ENCODE data around the gene WDR72. TPM values are rescaled to one million over a fixed set of nuclear protein-coding genes. Genes with fewer than 3 reads are reported as not detected.

Gene WDR72
- total and polyA plus RNA-seq, 4 experiments from 2014 or later = not detected

DNA sequence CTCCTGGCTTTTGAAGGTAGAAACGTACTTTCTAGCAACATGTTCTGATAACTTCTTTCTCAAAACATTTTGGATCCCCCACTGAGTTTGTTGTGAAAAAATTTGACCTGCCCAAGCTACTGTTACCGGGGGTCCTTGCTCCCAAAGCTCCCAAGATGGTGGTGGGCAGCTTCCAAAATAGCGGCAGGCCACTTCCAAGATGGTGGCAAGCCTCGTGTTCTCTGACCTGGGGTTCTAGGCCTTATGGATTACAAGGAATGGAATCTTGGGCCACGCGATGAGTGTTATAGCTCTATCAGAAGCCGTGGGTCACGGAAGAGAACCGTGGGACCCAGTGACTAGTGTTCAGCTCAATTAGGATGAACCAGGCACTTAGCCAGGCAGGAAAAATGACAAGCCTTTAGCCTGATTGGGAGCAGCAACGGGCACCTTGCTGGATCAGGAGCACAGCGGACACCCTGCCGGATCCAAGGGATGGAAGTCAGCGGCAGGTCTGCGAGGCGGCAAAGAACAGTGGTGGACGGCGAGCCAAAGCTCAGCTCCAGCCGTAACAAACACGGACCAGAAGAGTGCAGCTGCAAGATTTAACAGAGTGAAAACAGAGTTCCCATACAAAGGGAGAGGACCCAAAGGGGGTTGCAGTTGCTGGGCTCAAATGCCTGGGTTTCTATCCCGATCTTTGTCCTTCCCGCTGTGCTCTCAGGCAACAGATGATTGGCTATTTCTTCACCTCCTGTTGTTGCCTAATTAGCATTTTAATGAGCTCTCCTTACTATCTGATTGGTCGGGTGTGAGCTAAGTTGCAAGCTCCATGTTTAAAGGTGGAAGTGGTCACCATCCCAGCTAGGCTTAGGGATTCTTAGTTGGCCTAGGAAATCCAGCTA lies 133.3 kb downstream of the WDR72 start:
- ChIA-PET CTCF (ENCODE audit: partially characterized antibody) (no interaction called here), POLR2A (ENCODE audit: partially characterized antibody) (no interaction called here)
- Mint-ChIP-seq H3K27ac (no peak overlapping the region), H3K9me3 (peaks cover 0 to 6% (median under 1%) of the 10 kb centered on the region in 8 donors), H3K27me3 (peaks cover 0 to 2% of the 10 kb centered on the region in 2 donors), H3K36me3 (no peaks in the 10 kb centered on the region), H3K4me3 (no peak overlapping the region), H3K4me1 (no peaks in the 10 kb centered on the region)
- no peak overlapping the region for H3K27ac ChIP-seq (ENCODE audit: low read depth, low read length)
- no peaks in the 10 kb centered on the region for H3K9me3 ChIP-seq (ENCODE audit: control insufficient read depth in 1 of 2, low read length in 2 of 2)
- no peak overlapping the region for H3K4me3 ChIP-seq (ENCODE audit: low read length in 2 of 2)
- DNase-seq = no peak
- intact Hi-C loops (cut with micrococcal nuclease) = no loop called here
- H3K27me3 ChIP-seq (ENCODE audit: insufficient read depth, low read length) = no peaks in the 10 kb centered on the region
- H3K4me1 ChIP-seq (ENCODE audit: insufficient read depth, low read length) = no peaks in the 10 kb centered on the region
- H3K36me3 ChIP-seq (ENCODE audit: insufficient read depth, low read length) = no peaks in the 10 kb centered on the region

DNA sequence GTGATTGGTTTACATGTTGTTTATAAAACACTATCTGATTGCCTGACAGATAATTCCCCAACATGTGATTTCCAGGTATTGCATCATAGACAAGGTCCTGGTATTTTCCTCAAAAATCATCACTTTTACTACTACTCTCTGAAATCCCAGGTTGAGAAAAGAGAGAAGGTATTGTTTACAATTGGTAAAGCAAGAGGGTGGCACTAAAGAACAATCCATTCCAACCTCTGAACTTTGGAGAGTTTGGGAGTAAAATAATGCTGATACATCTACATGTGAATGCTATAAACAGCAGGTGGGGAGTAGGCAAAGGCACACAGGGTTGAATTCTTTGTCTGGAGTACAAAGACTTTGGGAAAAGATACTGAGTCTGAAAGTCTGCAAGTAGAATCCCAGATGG lies 134.2 kb downstream of the WDR72 start:
- H3K4me1 Mint-ChIP-seq = no peaks in the 10 kb centered on the region
- no peaks in the 10 kb centered on the region for H3K36me3 Mint-ChIP-seq
- H3K27ac Mint-ChIP-seq = no peak overlapping the region
- no peaks in the 10 kb centered on the region for H3K36me3 ChIP-seq (ENCODE audit: insufficient read depth, low read length)
- POLR2A ChIA-PET (ENCODE audit: partially characterized antibody) = no interaction called here
- CTCF ChIA-PET (ENCODE audit: partially characterized antibody) = no interaction called here
- no peak overlapping the region for H3K4me3 Mint-ChIP-seq
- no peaks in the 10 kb centered on the region for H3K9me3 ChIP-seq (ENCODE audit: control insufficient read depth in 1 of 2, low read length in 2 of 2)
- peaks cover 0 to 4% (median 0%) of the 10 kb centered on the region in 8 donors for H3K9me3 Mint-ChIP-seq
- H3K4me3 ChIP-seq (ENCODE audit: low read length in 2 of 2) = no peak overlapping the region
- H3K27me3 ChIP-seq (ENCODE audit: insufficient read depth, low read length) = no peaks in the 10 kb centered on the region
- H3K27ac ChIP-seq (ENCODE audit: low read depth, low read length) = no peak overlapping the region
- intact Hi-C loops (cut with micrococcal nuclease) = no loop called here
- no peaks in the 10 kb centered on the region for H3K4me1 ChIP-seq (ENCODE audit: insufficient read depth, low read length)
- no peak for DNase-seq
- peaks cover 0 to 2% of the 10 kb centered on the region in 2 donors for H3K27me3 Mint-ChIP-seq

DNA sequence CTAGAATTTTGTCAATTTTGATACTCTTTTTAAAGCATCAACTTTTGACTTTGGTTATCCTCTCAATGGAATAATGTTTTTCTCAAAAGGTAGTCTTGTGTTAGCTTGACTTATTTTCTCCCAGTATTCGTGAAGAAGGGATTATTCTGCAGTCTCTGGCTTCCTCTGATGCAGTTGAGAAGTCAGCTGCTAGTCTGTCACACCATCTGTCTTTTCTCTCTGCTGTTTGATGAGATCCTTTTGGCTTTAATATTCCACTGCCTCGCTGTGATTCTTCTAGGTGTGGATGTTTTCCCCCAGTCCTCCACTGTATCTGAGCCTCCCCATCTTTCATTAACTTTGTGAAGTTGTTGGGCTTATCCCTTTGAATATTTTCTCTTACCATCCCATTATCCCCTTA lies 141.0 kb downstream of the WDR72 start:
- Mint-ChIP-seq H3K27me3 (peaks cover 0 to 2% of the 10 kb centered on the region in 2 donors), H3K9me3 (peaks cover 0 to 4% (median under 1%) of the 10 kb centered on the region in 8 donors), H3K4me3 (no peak overlapping the region), H3K27ac (no peak overlapping the region), H3K4me1 (no peaks in the 10 kb centered on the region), H3K36me3 (no peaks in the 10 kb centered on the region)
- no peaks in the 10 kb centered on the region for H3K9me3 ChIP-seq (ENCODE audit: control insufficient read depth in 1 of 2, low read length in 2 of 2)
- ChIA-PET CTCF (ENCODE audit: partially characterized antibody) (no interaction called here), POLR2A (ENCODE audit: partially characterized antibody) (no interaction called here)
- no peak overlapping the region for H3K4me3 ChIP-seq (ENCODE audit: low read length in 2 of 2)
- H3K27me3 ChIP-seq (ENCODE audit: insufficient read depth, low read length) = no peaks in the 10 kb centered on the region
- DNase-seq = no peak
- H3K36me3 ChIP-seq (ENCODE audit: insufficient read depth, low read length) = no peaks in the 10 kb centered on the region
- intact Hi-C loops (cut with micrococcal nuclease) = no loop called here
- H3K4me1 ChIP-seq (ENCODE audit: insufficient read depth, low read length) = no peaks in the 10 kb centered on the region
- H3K27ac ChIP-seq (ENCODE audit: low read depth, low read length) = no peak overlapping the region

DNA sequence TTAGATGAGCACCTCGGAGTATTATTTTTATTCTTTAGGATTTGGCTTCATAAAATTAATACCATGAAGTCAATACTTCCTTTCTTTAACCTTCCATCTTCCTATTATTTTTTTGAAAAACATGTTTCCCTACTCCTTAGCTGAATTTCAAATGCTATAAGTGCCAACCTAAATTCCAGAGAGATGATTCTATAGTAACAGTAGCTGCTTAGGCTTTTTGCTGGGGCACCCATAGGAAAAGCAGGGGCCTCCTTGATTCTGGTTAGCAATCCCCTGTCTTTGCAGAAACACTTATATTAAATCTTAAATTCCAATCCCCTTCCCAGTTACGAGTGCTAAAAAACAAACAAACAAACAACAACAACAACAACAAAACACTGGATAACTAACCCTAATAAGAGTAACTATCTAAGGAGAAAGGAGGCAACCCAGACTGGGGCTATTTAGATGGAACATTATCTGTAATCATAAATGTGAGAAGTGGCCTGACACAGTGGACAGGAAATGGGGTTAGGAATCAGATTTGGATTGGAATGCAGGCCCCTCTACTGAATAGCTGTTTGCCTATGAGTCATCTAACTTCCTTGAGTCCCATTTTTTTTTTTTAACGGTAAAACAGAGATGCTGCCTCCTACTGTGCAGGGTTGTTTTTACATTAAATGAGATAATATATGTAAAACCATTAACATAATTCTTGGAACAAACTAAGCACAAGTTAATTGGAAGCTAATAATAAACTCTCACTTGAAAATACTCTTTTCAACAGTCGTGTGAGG lies 148.1 kb downstream of the WDR72 start:
- peaks cover 0 to 2% (median 0%) of the 10 kb centered on the region in 8 donors for H3K9me3 Mint-ChIP-seq
- ChIA-PET CTCF (ENCODE audit: partially characterized antibody) (no interaction called here), POLR2A (ENCODE audit: partially characterized antibody) (no interaction called here)
- Histone ChIP-seq H3K27ac (ENCODE audit: low read depth, low read length) (no peak overlapping the region), H3K4me3 (ENCODE audit: low read length in 2 of 2) (no peak overlapping the region), H3K4me1 (ENCODE audit: insufficient read depth, low read length) (no peaks in the 10 kb centered on the region), H3K27me3 (ENCODE audit: insufficient read depth, low read length) (no peaks in the 10 kb centered on the region), H3K9me3 (ENCODE audit: control insufficient read depth in 1 of 2, low read length in 2 of 2) (no peaks in the 10 kb centered on the region), H3K36me3 (ENCODE audit: insufficient read depth, low read length) (no peaks in the 10 kb centered on the region)
- no peaks in the 10 kb centered on the region for H3K4me1 Mint-ChIP-seq
- no peak for DNase-seq
- H3K27ac Mint-ChIP-seq = no peak overlapping the region
- H3K36me3 Mint-ChIP-seq = no peaks in the 10 kb centered on the region
- no peak overlapping the region for H3K4me3 Mint-ChIP-seq
- no peaks in the 10 kb centered on the region for H3K27me3 Mint-ChIP-seq
- intact Hi-C loops (cut with micrococcal nuclease) = no loop called here

DNA sequence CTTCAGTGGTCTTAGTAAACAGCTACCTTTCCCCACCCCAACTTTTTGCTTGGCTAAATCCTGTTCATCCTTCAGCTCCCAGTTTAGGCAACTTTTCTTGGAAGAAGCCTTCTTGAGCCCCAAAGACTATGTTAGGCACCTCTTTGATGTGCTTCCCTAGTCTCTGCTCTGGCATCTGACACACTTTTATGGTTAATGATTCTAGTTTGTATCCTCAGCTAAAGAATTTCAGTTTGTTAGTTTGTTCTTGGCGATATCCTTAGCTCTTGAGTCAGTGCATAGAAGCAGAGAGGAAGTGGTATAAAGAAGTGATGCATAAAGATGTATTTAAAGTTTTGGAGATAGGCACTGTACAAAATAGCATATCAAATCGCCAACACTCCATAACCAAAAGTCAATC lies 168.4 kb downstream of the WDR72 start:
- H3K9me3 ChIP-seq (ENCODE audit: control insufficient read depth in 1 of 2, low read length in 2 of 2) = no peaks in the 10 kb centered on the region
- Mint-ChIP-seq H3K4me3 (no peak overlapping the region), H3K27ac (no peak overlapping the region), H3K9me3 (peaks cover 0 to 3% (median 0%) of the 10 kb centered on the region in 8 donors), H3K4me1 (no peaks in the 10 kb centered on the region), H3K36me3 (no peaks in the 10 kb centered on the region), H3K27me3 (no peaks in the 10 kb centered on the region)
- DNase-seq = no peak
- H3K4me1 ChIP-seq (ENCODE audit: insufficient read depth, low read length) = no peaks in the 10 kb centered on the region
- H3K36me3 ChIP-seq (ENCODE audit: insufficient read depth, low read length) = no peaks in the 10 kb centered on the region
- ChIA-PET POLR2A (ENCODE audit: partially characterized antibody) (no interaction called here), CTCF (ENCODE audit: partially characterized antibody) (no interaction called here)
- no peak overlapping the region for H3K4me3 ChIP-seq (ENCODE audit: low read length in 2 of 2)
- no peak overlapping the region for H3K27ac ChIP-seq (ENCODE audit: low read depth, low read length)
- intact Hi-C loops (cut with micrococcal nuclease) = no loop called here
- H3K27me3 ChIP-seq (ENCODE audit: insufficient read depth, low read length) = no peaks in the 10 kb centered on the region

DNA sequence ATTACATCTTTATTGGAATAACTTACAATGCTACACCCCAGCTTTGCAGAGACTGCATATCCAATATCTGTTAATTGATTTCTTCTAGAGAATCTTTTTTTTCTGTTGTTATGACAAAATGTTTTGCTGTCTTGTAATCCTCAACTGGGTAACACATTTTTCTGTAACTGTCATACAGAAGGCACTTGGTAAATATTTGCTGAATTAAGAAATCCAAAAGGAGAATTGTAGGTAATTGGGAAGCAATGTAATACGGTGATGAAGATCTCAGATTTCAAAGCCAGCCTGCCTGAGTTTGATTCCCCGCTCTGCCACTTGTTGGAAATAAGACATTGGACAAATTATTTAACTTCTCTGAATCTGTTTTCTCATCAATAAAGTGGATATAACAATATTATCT lies 169.1 kb downstream of the WDR72 start:
- Histone ChIP-seq H3K4me3 (ENCODE audit: low read length in 2 of 2) (no peak overlapping the region), H3K27me3 (ENCODE audit: insufficient read depth, low read length) (no peaks in the 10 kb centered on the region), H3K4me1 (ENCODE audit: insufficient read depth, low read length) (no peaks in the 10 kb centered on the region), H3K9me3 (ENCODE audit: control insufficient read depth in 1 of 2, low read length in 2 of 2) (no peaks in the 10 kb centered on the region), H3K36me3 (ENCODE audit: insufficient read depth, low read length) (no peaks in the 10 kb centered on the region), H3K27ac (ENCODE audit: low read depth, low read length) (no peak overlapping the region)
- Mint-ChIP-seq H3K27ac (no peak overlapping the region), H3K27me3 (peaks cover 0 to 1% of the 10 kb centered on the region in 2 donors), H3K4me3 (no peak overlapping the region), H3K4me1 (no peaks in the 10 kb centered on the region), H3K9me3 (peaks cover 0 to 3% (median 0%) of the 10 kb centered on the region in 8 donors), H3K36me3 (no peaks in the 10 kb centered on the region)
- no peak for DNase-seq
- intact Hi-C loops (cut with micrococcal nuclease) = no loop called here
- ChIA-PET POLR2A (ENCODE audit: partially characterized antibody) (no interaction called here), CTCF (ENCODE audit: partially characterized antibody) (no interaction called here)

DNA sequence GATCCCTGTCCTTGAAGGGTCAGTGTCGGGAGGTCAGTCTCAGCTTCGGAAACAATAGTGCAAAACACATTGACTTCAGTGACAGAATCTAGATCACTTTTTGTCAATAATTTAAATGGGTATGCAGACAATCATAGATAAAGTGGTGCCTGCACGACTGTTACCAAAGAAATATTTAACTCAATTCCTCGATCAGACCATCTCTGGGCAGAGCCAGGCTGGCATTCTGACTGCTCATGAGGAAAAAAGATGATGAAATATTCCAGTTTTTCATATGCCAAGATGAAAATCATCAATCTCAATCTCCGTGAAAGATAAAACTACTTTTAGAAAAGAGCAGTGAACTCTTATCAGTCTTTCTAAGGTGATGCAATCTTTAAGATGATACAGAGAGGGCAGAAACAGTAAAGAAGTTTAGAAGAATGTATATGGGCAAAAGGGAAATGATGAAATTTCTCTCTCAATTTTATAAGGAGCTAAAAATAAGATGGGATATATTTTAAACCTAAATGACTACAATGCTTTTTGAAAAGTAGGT lies 169.9 kb downstream of the WDR72 start:
- H3K36me3 ChIP-seq (ENCODE audit: insufficient read depth, low read length) = no peaks in the 10 kb centered on the region
- H3K9me3 ChIP-seq (ENCODE audit: control insufficient read depth in 1 of 2, low read length in 2 of 2) = no peaks in the 10 kb centered on the region
- H3K4me3 ChIP-seq (ENCODE audit: low read length in 2 of 2) = no peak overlapping the region
- intact Hi-C loops (cut with micrococcal nuclease) = no loop called here
- H3K27me3 ChIP-seq (ENCODE audit: insufficient read depth, low read length) = no peaks in the 10 kb centered on the region
- Mint-ChIP-seq H3K27me3 (peaks cover 0 to 3% of the 10 kb centered on the region in 2 donors), H3K9me3 (peaks cover 0 to 3% (median 0%) of the 10 kb centered on the region in 8 donors), H3K4me1 (no peaks in the 10 kb centered on the region), H3K36me3 (no peaks in the 10 kb centered on the region), H3K4me3 (no peak overlapping the region), H3K27ac (no peak overlapping the region)
- DNase-seq = no peak
- ChIA-PET POLR2A (ENCODE audit: partially characterized antibody) (no interaction called here), CTCF (ENCODE audit: partially characterized antibody) (no interaction called here)
- H3K4me1 ChIP-seq (ENCODE audit: insufficient read depth, low read length) = no peaks in the 10 kb centered on the region
- no peak overlapping the region for H3K27ac ChIP-seq (ENCODE audit: low read depth, low read length)
